Activated CD4-positive, alpha-beta T cell treated with anti-CD3 and anti-CD28 coated beads for 48 hours (primary cell): ENCODE data around the gene PTPRG.

Experiments used
- DNase-seq: peaks from one replicate; pipeline ENCODE4 v3.0.0-alpha.2; 2020

Gene PTPRG

DNA sequence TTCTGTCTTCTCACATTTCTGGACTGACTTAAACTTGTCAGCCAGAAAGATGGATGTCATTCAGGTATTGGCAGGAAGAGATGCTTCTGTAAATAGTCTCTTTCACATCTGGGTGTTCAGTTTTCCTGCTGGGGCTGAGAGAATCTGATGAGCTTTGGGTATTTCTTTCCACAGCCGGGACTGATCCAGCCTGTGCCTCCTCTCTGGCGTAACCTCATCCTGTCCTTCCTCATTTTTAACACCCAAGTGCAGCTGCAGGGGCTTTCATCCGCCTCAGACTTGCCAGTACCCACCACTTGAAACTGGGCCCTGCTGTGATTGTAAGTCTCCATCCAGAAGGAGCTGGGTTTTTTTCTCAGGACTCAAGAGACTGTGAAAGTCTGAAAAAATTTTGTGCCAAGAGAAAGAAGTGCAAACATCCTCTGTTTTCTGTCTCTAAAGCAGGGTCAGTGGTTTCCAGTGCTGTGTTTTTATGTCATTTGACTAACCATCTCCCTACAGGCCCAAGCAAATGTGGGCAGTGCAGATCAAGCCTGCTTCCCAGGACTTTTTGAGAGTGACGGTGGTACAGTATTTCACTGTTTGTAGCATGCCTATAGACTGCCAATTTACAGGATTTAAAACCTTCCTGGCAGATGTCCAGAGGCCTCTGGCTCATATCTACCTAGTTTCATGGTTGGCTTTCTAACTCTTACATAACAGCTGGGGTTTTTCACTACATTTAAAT, 342.7 kb downstream of the PTPRG start:
- no peak for DNase-seq

DNA sequence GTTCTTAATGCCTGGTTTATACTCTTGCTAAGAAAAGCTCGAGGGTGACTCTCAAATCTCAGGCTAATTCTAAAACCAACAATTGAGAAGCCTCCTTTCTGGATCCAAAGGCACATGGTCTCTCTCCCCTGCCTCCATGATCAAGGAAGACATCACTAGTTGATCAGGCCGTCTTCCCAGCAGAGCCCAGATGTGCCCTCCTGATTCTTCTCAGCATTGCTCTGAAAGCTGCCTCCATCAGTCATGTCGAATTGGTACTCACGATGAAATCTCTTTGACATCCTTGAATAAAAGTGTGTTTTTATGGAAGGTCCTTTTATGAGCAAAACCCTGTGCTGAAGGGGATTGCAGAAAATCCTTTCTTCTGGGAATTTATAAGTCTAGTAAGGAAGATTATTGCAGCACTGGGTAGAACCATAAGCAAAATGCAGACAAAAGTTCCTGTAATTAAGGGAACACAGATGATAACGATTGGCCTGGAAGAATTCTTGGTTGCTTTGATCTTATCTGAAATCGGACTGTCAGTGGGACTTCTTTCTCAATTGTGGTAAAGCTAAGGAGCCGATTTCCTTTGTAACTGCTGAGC, 345.9 kb downstream of the PTPRG start:
- no peak for DNase-seq

DNA sequence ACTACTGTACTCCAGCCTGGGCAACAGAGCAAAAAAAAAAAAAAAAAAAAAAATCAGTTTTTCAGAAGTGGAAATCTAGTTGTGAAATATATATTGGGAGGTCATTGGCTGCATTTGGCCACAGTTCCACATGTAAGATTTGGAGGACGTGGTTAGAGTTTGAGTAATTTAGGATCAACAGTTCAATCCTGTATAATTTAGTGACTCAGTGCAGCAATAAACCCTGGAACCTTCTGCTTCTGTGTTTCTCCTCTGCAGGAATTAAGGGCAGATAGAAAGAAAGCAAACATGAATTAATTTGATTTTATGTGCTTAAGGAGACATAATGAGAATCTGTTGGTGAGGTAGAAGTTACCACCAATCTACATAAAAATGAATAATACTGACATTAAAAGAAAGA, 347.0 kb downstream of the PTPRG start:
- no peak for DNase-seq

- no peak for DNase-seq
These were observed 349.4 kb downstream of the PTPRG start for GRCh38 chr3:61910732-61911131.

GRCh38 chr3:61912158-61912557, 350.8 kb downstream of the PTPRG start:
- DNase-seq, result no peak

GRCh38 chr3:61913701-61914100, 352.3 kb downstream of the PTPRG start:
- no peak for DNase-seq

DNA sequence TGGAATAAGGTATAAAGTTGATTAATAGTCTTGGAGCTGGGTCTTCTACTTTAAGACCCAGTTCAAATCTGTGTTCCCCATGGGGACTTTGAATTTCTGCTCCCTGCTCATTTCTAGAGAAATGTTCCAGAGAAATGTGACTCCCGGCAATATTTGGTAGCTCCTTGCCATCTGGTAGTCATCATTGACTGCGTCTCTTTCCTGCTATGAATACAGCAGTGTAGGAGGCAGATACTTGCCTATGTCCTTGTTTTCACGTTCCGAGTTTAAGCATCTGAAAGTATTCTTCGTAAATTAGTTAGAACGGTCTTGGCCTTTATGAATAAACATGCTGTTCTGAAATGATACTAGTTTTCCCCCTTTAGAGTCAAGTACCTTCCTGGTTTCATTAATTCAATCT, 352.9 kb downstream of the PTPRG start:
- no peak for DNase-seq

DNA sequence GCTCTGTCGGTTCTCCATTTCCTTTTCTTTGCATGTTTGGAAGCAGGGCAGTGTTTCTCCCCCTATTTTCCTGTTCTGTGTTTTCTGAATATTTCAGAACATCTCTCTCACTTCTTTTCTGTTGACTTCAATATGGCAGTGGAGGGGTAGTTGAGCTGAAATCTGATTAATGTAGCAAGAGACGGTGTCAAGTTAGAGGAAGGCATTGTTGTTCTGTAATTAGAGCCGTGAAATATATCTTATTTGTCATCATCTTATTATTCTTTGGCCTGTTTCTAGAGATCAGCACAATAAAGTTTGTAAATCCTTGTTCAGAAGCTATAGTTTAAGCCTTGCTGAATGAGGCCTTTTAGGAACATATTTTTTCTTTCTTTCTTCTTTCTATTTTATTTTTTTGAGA, 353.9 kb downstream of the PTPRG start:
- no peak for DNase-seq

GRCh38 chr3:61919371-61919770, 358.0 kb downstream of the PTPRG start:
- no peak for DNase-seq

DNA sequence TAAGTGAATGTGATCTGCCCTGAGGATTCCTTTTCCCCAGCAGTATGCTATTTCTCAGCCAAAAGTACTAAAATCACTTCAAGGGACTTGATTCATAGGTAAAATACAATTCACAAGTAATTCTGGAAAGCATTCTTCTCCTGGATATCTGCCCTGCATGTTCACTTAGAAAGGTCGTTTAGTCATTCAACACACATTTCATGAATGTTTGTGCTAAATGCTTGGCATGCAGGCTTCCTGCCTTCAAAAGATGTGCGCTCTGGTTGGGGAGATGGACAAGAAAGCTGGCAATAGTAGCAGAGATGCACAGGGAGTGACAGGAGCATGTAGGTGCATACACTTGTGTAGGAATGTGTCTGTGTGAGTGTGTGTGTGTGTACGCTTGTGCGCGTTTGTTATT, 360.7 kb downstream of the PTPRG start:
- no peak for DNase-seq

- DNase-seq, result no peak
These were observed 362.8 kb downstream of the PTPRG start for GRCh38 chr3:61924090-61924735.

GRCh38 chr3:61924991-61925390, 363.6 kb downstream of the PTPRG start:
- DNase-seq, result no peak

- no peak for DNase-seq
These were observed 364.4 kb downstream of the PTPRG start for GRCh38 chr3:61925721-61926120.

GRCh38 chr3:61926923-61927322, 365.6 kb downstream of the PTPRG start:
- no peak for DNase-seq

- DNase-seq, result no peak
These were observed 366.0 kb downstream of the PTPRG start for GRCh38 chr3:61927332-61927731.

- no peak for DNase-seq
These were observed 366.7 kb downstream of the PTPRG start for GRCh38 chr3:61928039-61928438.

DNA sequence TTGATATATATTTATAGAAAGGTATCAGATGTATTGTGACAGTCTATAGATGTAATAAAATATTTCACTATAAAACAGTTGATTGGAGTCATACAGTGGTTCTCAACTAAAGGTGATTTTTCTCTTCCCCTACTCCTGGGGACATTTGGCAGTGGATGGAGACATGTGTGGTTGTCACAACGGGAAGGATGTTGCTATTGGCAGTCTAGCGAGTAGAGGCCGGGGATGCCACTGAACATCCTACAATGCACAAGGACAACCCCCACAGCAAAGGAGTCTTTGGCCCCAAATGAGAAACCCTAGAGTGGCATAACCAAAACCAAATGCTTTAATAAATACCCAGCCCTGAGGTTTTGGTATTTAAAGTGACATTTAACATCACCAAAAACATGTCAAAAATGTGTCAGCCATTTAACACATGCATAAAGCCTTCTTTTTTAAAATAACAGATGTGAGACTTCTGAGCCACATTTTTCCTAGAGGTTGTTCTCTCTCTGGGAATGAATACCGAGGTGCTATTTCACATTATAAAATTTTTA, 367.5 kb downstream of the PTPRG start:
- no peak for DNase-seq

GRCh38 chr3:61929617-61930016, 368.2 kb downstream of the PTPRG start:
- DNase-seq, result no peak

- no peak for DNase-seq
These were observed 371.1 kb downstream of the PTPRG start for GRCh38 chr3:61932499-61932898.

DNA sequence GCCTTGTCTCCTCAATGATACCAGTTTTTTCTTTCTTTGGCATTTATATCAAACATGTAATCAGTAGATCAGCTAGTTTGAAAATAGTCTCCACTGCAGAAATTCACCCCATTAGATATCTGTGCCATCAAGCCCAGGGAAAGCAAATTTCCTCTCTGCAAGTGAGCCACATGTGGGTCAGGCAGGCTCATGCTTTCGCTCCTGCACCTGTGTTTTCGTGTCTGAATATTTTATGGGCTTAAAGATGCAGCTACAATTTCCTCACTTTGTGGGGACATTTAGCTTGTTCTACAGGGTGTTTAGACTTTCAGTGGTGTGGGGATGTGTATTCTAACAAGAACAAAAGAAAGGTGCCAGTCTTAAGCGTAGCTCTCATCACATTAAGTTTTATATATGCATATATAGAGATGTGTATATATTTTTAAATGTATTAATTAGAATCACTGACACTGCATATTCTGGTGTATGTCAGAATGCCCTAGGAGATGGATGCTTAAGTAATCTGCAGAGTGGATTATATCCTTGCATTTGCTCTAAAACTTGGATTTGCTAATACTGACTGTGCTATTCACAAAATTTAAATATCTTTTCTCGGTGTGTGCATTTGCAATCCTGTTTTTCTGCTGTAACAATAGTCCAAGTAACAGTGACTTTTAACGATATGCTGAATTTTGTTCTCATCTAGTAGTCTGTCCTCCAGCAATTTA, 372.6 kb downstream of the PTPRG start:
- DNase-seq, result no peak

GRCh38 chr3:61934505-61934871, 373.1 kb downstream of the PTPRG start:
- no peak for DNase-seq

- DNase-seq, result no peak
These were observed 374.4 kb downstream of the PTPRG start for GRCh38 chr3:61935814-61936213.

DNA sequence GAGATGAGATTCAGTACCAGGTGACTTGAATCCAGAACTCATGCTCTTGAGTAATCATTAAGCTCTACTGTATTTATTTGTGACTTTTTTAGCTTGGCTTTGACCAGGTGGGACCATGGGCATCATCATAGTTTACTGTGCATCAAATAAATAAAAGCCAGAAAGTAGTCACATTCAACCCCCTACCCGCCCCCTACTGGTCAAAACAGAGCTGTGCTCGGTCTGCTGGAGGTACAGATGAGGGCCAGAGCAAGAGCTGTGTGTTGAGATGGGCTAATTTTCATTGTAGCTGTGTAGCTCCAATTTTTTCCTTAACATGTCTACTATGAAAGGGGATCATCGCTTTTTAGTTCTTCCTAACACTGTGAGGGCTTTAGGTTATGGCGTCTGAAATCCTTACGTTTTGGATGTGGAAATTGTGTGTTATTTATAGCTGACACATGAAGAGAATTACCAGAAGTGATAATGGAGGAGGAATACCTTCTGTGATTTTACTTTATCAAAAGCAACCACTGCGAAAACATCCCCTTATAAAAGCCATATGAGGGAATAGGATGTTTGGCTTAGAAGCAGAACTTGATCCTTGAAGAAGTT, 375.1 kb downstream of the PTPRG start:
- DNase-seq, result peak; percentile 39
